Neural cell (in vitro differentiated cells): Measurements from ENCODE around the gene NIM1K. TPM values are rescaled to one million over a fixed set of nuclear protein-coding genes. Genes with fewer than 3 reads are reported as not detected.
"Not testable (repeated sequence)": the region's sequence is repeated elsewhere in the genome, so short reads cannot be mapped to it uniquely, and the experiment has no call there.

ENCODE experiments used
- H2AFZ ChIP-seq: fragments of 200-600, 300-800 bp; sonication (generic), shearing (Covaris generic); 2 replicates; pipeline ENCODE4 v1.6.0; 2014; ENCODE audit warnings: low read depth, mild to moderate bottlenecking, antibody characterized with exemption, low read length, moderate library complexity
- H3F3A ChIP-seq: fragments of 200-600 bp; shearing (Covaris generic); 2 replicates; pipeline ENCODE4 v1.6.1; 2016; ENCODE audit warnings: mild to moderate bottlenecking, moderate library complexity, mixed read lengths, antibody characterized with exemption, low read length; ENCODE audit not compliant: insufficient read depth, poor library complexity, severe bottlenecking
- H3K27ac ChIP-seq: fragments of 200-600, 300-800 bp; sonication (generic), shearing (Covaris generic); 2 replicates; pipeline ENCODE4 v1.5.1; 2014; ENCODE audit warnings: mild to moderate bottlenecking, low read length, moderate library complexity
- H3K27me3 ChIP-seq: fragments of 300-800, 200-600 bp; sonication (generic), shearing (Covaris generic); 2 replicates; pipeline ENCODE4 v1.6.0; 2014; ENCODE audit warnings: mild to moderate bottlenecking, low read depth, low read length, moderate library complexity; ENCODE audit not compliant: insufficient read depth
- H3K36me3 ChIP-seq: fragments of 300-800, 200-600 bp; sonication (generic), shearing (Covaris generic); 2 replicates; pipeline ENCODE4 v1.5.1; 2014; ENCODE audit warnings: mild to moderate bottlenecking, antibody characterized with exemption, low read length, moderate library complexity; ENCODE audit not compliant: insufficient read depth
- H3K4me2 ChIP-seq: fragments of 300-800, 200-600 bp; sonication (generic), shearing (Covaris generic); 2 replicates; pipeline ENCODE4 v1.6.0; 2014; ENCODE audit warnings: mild to moderate bottlenecking, low read length
- H3K4me3 ChIP-seq: fragments of 300-800, 200-600 bp; sonication (generic), shearing (Covaris generic); 2 replicates; pipeline ENCODE4 v1.5.1; 2014; ENCODE audit warnings: mild to moderate bottlenecking, low read length, moderate library complexity
- H3K79me2 ChIP-seq: fragments of 200-600 bp; shearing (Covaris generic); replicated peaks from 2 replicates; pipeline ENCODE4 v1.6.0; 2014; ENCODE audit warnings: mild to moderate bottlenecking, low read length, moderate library complexity; ENCODE audit not compliant: insufficient read depth
- H3K9ac ChIP-seq: fragments of 300-800, 200-600 bp; sonication (generic), shearing (Covaris generic); 2 replicates; pipeline ENCODE4 v1.6.1; 2016; ENCODE audit warnings: mild to moderate bottlenecking, low read length, mixed read lengths
- H3K9me2 ChIP-seq: fragments of 200-600 bp; shearing (Covaris generic); 2 replicates; pipeline ENCODE4 v1.6.1; 2016; ENCODE audit warnings: mild to moderate bottlenecking, low read length, mixed read lengths; ENCODE audit not compliant: insufficient read depth
- H3K9me3 ChIP-seq: fragments of 200-600, 300-800 bp; sonication (generic), shearing (Covaris generic); 2 replicates; pipeline ENCODE4 v1.6.1; 2016; ENCODE audit warnings: mild to moderate bottlenecking, mixed run types, low read length, moderate library complexity, mixed read lengths
- H4K20me1 ChIP-seq: fragments of 200-600 bp; shearing (Covaris generic); 2 replicates; pipeline ENCODE4 v1.6.1; 2016; ENCODE audit warnings: mild to moderate bottlenecking, mixed run types; ENCODE audit not compliant: insufficient read depth
- EP300 ChIP-seq: fragments of 450-650 bp; conservative IDR thresholded peaks from 2 replicates; pipeline ENCODE4 v1.6.1; 2014; ENCODE audit warnings: antibody characterized with exemption, mild to moderate bottlenecking, moderate library complexity; ENCODE audit not compliant: poor library complexity, severe bottlenecking
- EZH2 ChIP-seq: fragments of 200-600, 300-800 bp; shearing (Covaris generic), sonication (generic); IDR thresholded peaks from 2 replicates; pipeline ENCODE4 v1.6.1; 2014; ENCODE audit warnings: antibody characterized with exemption, low read length, borderline replicate concordance, mild to moderate bottlenecking; ENCODE audit not compliant: insufficient read depth, poor library complexity, severe bottlenecking
- MXI1 ChIP-seq: fragments of 450-650 bp; conservative IDR thresholded peaks from 2 replicates; pipeline ENCODE4 v1.6.1; 2014; ENCODE audit warnings: antibody characterized with exemption, mild to moderate bottlenecking; ENCODE audit not compliant: poor library complexity, severe bottlenecking
- POLR2AphosphoS5 ChIP-seq: IDR thresholded peaks from 2 replicates; pipeline ENCODE4 v1.6.1; 2012
- RAD21 ChIP-seq: fragments of 450-650 bp; conservative IDR thresholded peaks from 2 replicates; pipeline ENCODE4 v1.6.1; 2014; ENCODE audit warnings: antibody characterized with exemption, mild to moderate bottlenecking, moderate library complexity
- REST ChIP-seq: IDR thresholded peaks from 2 replicates; pipeline ENCODE4 v1.6.1; 2012; ENCODE audit warnings: borderline replicate concordance
- SMC3 ChIP-seq: fragments of 450-650 bp; conservative IDR thresholded peaks from 2 replicates; pipeline ENCODE4 v1.6.1; 2014; ENCODE audit warnings: antibody characterized with exemption, mild to moderate bottlenecking, moderate library complexity; ENCODE audit not compliant: poor library complexity
- TAF1 ChIP-seq: IDR thresholded peaks from 2 replicates; pipeline ENCODE4 v1.6.1; 2012; ENCODE audit warnings: low read depth
- polyA plus RNA-seq: library from polyadenylated mRNA; depleted of rRNA; stranded (reverse); fragments of >200 nt; gene quantifications from 2 replicates; pipeline ENCODE4 v1.2.3, GENCODE V29; 2014
- TF ChIP-seq, protein P1 (sequence below): fragments of 450-650 bp; IDR thresholded peaks from 2 replicates; pipeline ENCODE4 v1.5.1; 2014; ENCODE audit warnings: antibody characterized with exemption, mild to moderate bottlenecking, moderate library complexity; ENCODE audit not compliant: poor library complexity, severe bottlenecking

Gene NIM1K
- polyA plus RNA-seq, 1 donor from 2014 or later, result 4.4 TPM

- Histone ChIP-seq H3K9me2 (no peaks in the 10 kb centered on the region), H3K79me2 (peaks cover 23% of the 10 kb centered on the region), H3K9ac (no peak overlapping the region), H3F3A (peaks cover 8% of the 10 kb centered on the region), H3K27me3 (no peaks in the 10 kb centered on the region), H3K4me2 (no peak overlapping the region), H2AFZ (no peak overlapping the region), H3K27ac (no peak overlapping the region), H3K4me3 (no peak overlapping the region), H3K36me3 (no peaks in the 10 kb centered on the region), H4K20me1 (peaks cover under 1% of the 10 kb centered on the region), H3K9me3 (no peaks in the 10 kb centered on the region)
- no peak for TF ChIP-seq RAD21
- no peak for TF ChIP-seq TAF1
- no peak for TF ChIP-seq EZH2
- no peak for TF ChIP-seq EP300
- TF ChIP-seq POLR2AphosphoS5, result no peak
- no peak for TF ChIP-seq REST
- TF ChIP-seq MXI1, result no peak
- no peak for TF ChIP-seq SMC3
- TF ChIP-seq, protein P1, sequence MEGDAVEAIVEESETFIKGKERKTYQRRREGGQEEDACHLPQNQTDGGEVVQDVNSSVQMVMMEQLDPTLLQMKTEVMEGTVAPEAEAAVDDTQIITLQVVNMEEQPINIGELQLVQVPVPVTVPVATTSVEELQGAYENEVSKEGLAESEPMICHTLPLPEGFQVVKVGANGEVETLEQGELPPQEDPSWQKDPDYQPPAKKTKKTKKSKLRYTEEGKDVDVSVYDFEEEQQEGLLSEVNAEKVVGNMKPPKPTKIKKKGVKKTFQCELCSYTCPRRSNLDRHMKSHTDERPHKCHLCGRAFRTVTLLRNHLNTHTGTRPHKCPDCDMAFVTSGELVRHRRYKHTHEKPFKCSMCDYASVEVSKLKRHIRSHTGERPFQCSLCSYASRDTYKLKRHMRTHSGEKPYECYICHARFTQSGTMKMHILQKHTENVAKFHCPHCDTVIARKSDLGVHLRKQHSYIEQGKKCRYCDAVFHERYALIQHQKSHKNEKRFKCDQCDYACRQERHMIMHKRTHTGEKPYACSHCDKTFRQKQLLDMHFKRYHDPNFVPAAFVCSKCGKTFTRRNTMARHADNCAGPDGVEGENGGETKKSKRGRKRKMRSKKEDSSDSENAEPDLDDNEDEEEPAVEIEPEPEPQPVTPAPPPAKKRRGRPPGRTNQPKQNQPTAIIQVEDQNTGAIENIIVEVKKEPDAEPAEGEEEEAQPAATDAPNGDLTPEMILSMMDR, result no peak
Observed at GRCh38 chr5:43316421-43316820, 124.4 kb downstream of the NIM1K start.

- TF ChIP-seq SMC3 (no peak), POLR2AphosphoS5 (no peak), EZH2 (no peak), REST (no peak)
- TF ChIP-seq, protein P1, result no peak
- Histone ChIP-seq H3K9me2 (no peaks in the 10 kb centered on the region), H3K27me3 (no peaks in the 10 kb centered on the region), H4K20me1 (no peaks in the 10 kb centered on the region), H2AFZ (no peak overlapping the region), H3K9me3 (no peaks in the 10 kb centered on the region), H3K27ac (no peak overlapping the region), H3K9ac (no peak overlapping the region), H3K36me3 (no peaks in the 10 kb centered on the region), H3F3A (no peaks in the 10 kb centered on the region), H3K4me2 (no peak overlapping the region), H3K4me3 (no peak overlapping the region), H3K79me2 (peaks cover 6% of the 10 kb centered on the region)
Observed at GRCh38 chr5:43320846-43321245, 128.8 kb downstream of the NIM1K start.

GRCh38 chr5:43323488-43323887 lies 131.5 kb downstream of the NIM1K start:
- not testable (repeated sequence) for H3K9ac ChIP-seq, H3K79me2 ChIP-seq, H3K27ac ChIP-seq, H3K36me3 ChIP-seq, H3K27me3 ChIP-seq, H4K20me1 ChIP-seq, H2AFZ ChIP-seq, H3K4me3 ChIP-seq, H3K4me2 ChIP-seq, H3K9me3 ChIP-seq, H3F3A ChIP-seq, H3K9me2 ChIP-seq
